Measurements from ENCODE around the gene TCF25.

Gene TCF25

GRCh38 chr16:89945654-89946053, 72.3 kb downstream of the TCF25 start:
- intact Hi-C loops (cut with DNase I; ENCODE audit: low total_unique reads), result no loop called here
- no peak for TF ChIP-seq CTCF (IDR thresholded peaks at IDR 0.05)
- Histone ChIP-seq H3K4me3 (no peak overlapping the region), H3K27ac (no peak overlapping the region), H3K36me3 (no peaks in the 10 kb centered on the region), H3K27me3 (peaks cover 0 to 11% of the 10 kb centered on the region in 2 donors), H3K4me1 (peaks cover 0 to 24% (median 17%) of the 10 kb centered on the region in 4 donors), H3K9me3 (no peaks in the 10 kb centered on the region)
- no peak for DNase-seq

DNA sequence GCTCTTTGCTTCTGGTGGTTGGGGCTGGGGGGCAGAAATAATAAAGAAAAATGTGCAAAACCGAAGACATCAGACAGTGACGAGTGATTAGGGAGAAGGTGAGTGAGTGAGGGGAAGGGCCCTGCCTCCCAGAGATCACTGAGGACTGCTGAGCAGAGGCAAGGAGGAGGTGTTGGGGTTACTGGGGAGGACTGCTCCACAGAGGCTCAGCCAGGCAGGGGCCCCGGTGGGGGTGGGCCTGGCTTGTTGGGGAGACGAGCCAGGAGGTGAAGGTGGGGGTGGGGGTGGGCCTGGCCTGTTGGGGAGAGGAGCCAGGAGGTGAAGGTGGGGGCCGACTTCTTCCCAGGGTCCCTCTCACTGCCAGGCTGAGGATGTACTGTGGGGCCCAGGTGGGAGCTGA, 73.1 kb downstream of the TCF25 start:
- Histone ChIP-seq H3K27me3 (peaks cover 0 to 11% of the 10 kb centered on the region in 2 donors), H3K36me3 (no peaks in the 10 kb centered on the region), H3K4me3 (no peak overlapping the region), H3K9me3 (no peaks in the 10 kb centered on the region), H3K27ac (no peak overlapping the region), H3K4me1 (peaks cover 0 to 24% (median 17%) of the 10 kb centered on the region in 4 donors)
- intact Hi-C loops (cut with DNase I; ENCODE audit: low total_unique reads), result no loop called here
- no peak for TF ChIP-seq CTCF (IDR thresholded peaks at IDR 0.05)
- no peak for DNase-seq

- TF ChIP-seq CTCF (IDR thresholded peaks at IDR 0.05), result no peak
- H3K27ac ChIP-seq, result peak overlapping the region; percentile 39 to 71
- peak overlapping the region; percentile 61 to 63 for H3K4me3 ChIP-seq
- no peak for DNase-seq
- peaks cover 0 to 24% (median 17%) of the 10 kb centered on the region in 4 donors for H3K4me1 ChIP-seq
- H3K36me3 ChIP-seq, result peaks cover 0 to 1% (median 0%) of the 10 kb centered on the region in 3 donors
- intact Hi-C loops (cut with DNase I; ENCODE audit: low total_unique reads), result no loop called here
- H3K9me3 ChIP-seq, result no peaks in the 10 kb centered on the region
- H3K27me3 ChIP-seq, result peaks cover 0 to 4% of the 10 kb centered on the region in 2 donors
Measured at GRCh38 chr16:89949121-89949742, 75.8 kb downstream of the TCF25 start.

DNA sequence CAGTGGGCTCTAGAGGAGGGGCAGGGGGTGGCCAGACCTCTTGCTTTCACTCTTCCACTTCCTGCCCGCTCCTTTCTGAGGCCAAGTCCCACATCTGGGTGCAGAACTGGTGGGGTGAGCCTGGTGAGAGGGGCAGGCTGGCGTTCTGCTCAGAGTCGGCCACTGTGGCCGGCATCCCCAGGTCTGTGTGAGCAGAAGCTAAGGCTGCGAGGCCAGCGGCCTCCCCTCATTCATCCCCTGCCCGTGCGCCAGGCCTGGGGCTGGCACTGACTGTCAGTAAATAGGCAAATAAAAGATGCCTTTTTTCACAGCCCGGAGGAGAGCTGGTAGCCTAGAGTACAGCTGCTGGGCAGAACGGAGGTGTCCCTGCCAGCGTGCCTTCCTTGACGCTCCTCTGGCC, 76.4 kb downstream of the TCF25 start:
- Histone ChIP-seq H3K36me3 (peaks cover 0 to 6% (median 2%) of the 10 kb centered on the region in 3 donors), H3K4me1 (peaks cover 0 to 24% (median 17%) of the 10 kb centered on the region in 4 donors), H3K27ac (no peak overlapping the region), H3K27me3 (no peaks in the 10 kb centered on the region), H3K9me3 (no peaks in the 10 kb centered on the region), H3K4me3 (peak overlapping the region in 1 of 2 donors; percentile 61)
- intact Hi-C loops (cut with DNase I; ENCODE audit: low total_unique reads), result no loop called here
- TF ChIP-seq CTCF (IDR thresholded peaks at IDR 0.05), result no peak
- DNase-seq, result no peak

DNA sequence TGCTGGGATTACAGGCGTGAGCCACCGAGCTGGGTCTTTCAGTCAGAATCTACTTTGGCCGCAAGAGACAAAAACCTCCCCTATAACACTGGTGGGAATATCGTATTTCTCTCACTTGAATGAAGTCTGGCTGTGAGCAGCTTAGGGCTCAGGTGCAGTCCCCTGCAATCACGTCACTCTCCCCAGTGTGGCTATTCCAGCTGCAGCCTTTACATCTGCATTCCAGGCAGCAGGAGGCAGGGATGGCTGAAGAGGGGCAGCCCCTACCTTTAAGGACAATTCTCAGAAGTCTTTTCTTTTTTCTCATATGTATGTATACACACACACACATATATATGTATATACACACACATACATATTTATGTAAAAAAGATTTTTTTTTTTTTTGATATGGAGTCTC, 78.1 kb downstream of the TCF25 start:
- intact Hi-C loops (cut with DNase I; ENCODE audit: low total_unique reads), result no loop called here
- peaks cover 0 to 24% (median 17%) of the 10 kb centered on the region in 4 donors for H3K4me1 ChIP-seq
- no peak for TF ChIP-seq CTCF (IDR thresholded peaks at IDR 0.05)

More for the DNA sequence above, 78.1 kb downstream of the TCF25 start:
- DNase-seq, result no peak
- H3K9me3 ChIP-seq, result no peaks in the 10 kb centered on the region
- H3K36me3 ChIP-seq, result peaks cover 0 to 17% (median 15%) of the 10 kb centered on the region in 3 donors
- no peak overlapping the region for H3K27ac ChIP-seq
- H3K4me3 ChIP-seq, result no peak overlapping the region
- no peaks in the 10 kb centered on the region for H3K27me3 ChIP-seq

All from tibial artery (tissue), 4 donors.